NCI-H2081 (cell line): ENCODE data around the gene CEMIP.

Experiments
- DNase-seq, 2 experiments: peaks; one replicate each; lab custom pipeline; 2025; lab: John Stamatoyannopoulos, UW

Gene CEMIP

GRCh38 chr15:80931721-80932512 lies 152.7 kb downstream of the CEMIP start:
- DNase-seq = no peak

GRCh38 chr15:80932513-80932815 lies 153.3 kb downstream of the CEMIP start:
- no peak for DNase-seq

GRCh38 chr15:80932989-80933388 lies 153.8 kb downstream of the CEMIP start:
- DNase-seq = no peak

GRCh38 chr15:80934761-80935221 lies 155.6 kb downstream of the CEMIP start:
- no peak for DNase-seq

GRCh38 chr15:80936288-80937078 lies 157.3 kb downstream of the CEMIP start:
- DNase-seq = no peak

GRCh38 chr15:80937718-80938117 lies 158.5 kb downstream of the CEMIP start:
- DNase-seq = no peak

GRCh38 chr15:80939216-80939615 lies 160.0 kb downstream of the CEMIP start:
- no peak for DNase-seq

- no peak for DNase-seq
Measured at GRCh38 chr15:80940331-80940730, 161.2 kb downstream of the CEMIP start.

- no peak for DNase-seq
Measured at GRCh38 chr15:80940851-80941250, 161.7 kb downstream of the CEMIP start.

GRCh38 chr15:80942266-80942665 lies 163.1 kb downstream of the CEMIP start:
- no peak for DNase-seq

- no peak for DNase-seq
Measured at GRCh38 chr15:80942746-80943565, 163.8 kb downstream of the CEMIP start.

GRCh38 chr15:80944818-80945217 lies 165.6 kb downstream of the CEMIP start:
- DNase-seq = no peak

- DNase-seq = no peak
Measured at GRCh38 chr15:80945605-80946004, 166.4 kb downstream of the CEMIP start.

- DNase-seq = no peak
Measured at GRCh38 chr15:80946576-80946975, 167.4 kb downstream of the CEMIP start.

GRCh38 chr15:80948651-80949292 lies 169.6 kb downstream of the CEMIP start:
- DNase-seq = no peak

GRCh38 chr15:80949756-80950155 lies 170.6 kb downstream of the CEMIP start:
- no peak for DNase-seq

GRCh38 chr15:80950291-80951078 lies 171.3 kb downstream of the CEMIP start:
- DNase-seq = no peak

- DNase-seq = no peak
Measured at GRCh38 chr15:80951941-80952340, 172.8 kb downstream of the CEMIP start.

GRCh38 chr15:80953001-80953952 lies 174.1 kb downstream of the CEMIP start:
- DNase-seq = no peak
